SU-DHL-6 (cell line): Measurements from ENCODE around the gene SNX6.

ENCODE experiments used
- H2AFZ ChIP-seq: fragments of 200-600 bp; sonication (generic); 2 replicates; pipeline ENCODE4 v1.6.1; 2014; ENCODE audit warnings: low read depth, mild to moderate bottlenecking, moderate library complexity, mixed read lengths, antibody characterized with exemption, low read length; ENCODE audit not compliant: severe bottlenecking
- H3F3A ChIP-seq: fragments of 200-600 bp; shearing (Covaris generic); 2 replicates; pipeline ENCODE4 v1.6.0; 2016; ENCODE audit warnings: antibody characterized with exemption, mild to moderate bottlenecking; ENCODE audit not compliant: insufficient read depth
- H3K27ac ChIP-seq: fragments of 200-600 bp; sonication (generic); 2 replicates; pipeline ENCODE4 v1.5.1; 2016; ENCODE audit warnings: low read depth, mild to moderate bottlenecking, low read length, moderate library complexity, mixed read lengths
- H3K27me3 ChIP-seq: fragments of 200-600 bp; sonication (generic), shearing (Covaris generic); 2 replicates; pipeline ENCODE4 v1.6.0; 2014; ENCODE audit warnings: mild to moderate bottlenecking, low read length
- H3K36me3 ChIP-seq: fragments of 200-600 bp; sonication (generic); 2 replicates; pipeline ENCODE4 v1.6.1; 2014; ENCODE audit warnings: mild to moderate bottlenecking, low read length, mixed read lengths
- H3K4me2 ChIP-seq: fragments of 300-600, 200-600 bp; shearing (Covaris generic), sonication (generic); 2 replicates; pipeline ENCODE4 v1.6.0; 2014; ENCODE audit warnings: low read length, low read depth, mild to moderate bottlenecking; ENCODE audit not compliant: poor library complexity, severe bottlenecking
- H3K4me3 ChIP-seq: fragments of 200-600 bp; sonication (generic); 2 replicates; pipeline ENCODE4 v1.5.1; 2014; ENCODE audit warnings: antibody characterized with exemption, low read length, mild to moderate bottlenecking, mixed read lengths; ENCODE audit not compliant: insufficient read depth, poor library complexity, severe bottlenecking
- H3K79me2 ChIP-seq: fragments of 200-600 bp; sonication (generic); 2 replicates; pipeline ENCODE4 v1.6.1; 2014; ENCODE audit warnings: mild to moderate bottlenecking, low read length, moderate library complexity; ENCODE audit not compliant: insufficient read depth
- H3K9ac ChIP-seq: fragments of 200-600 bp; sonication (generic); 2 replicates; pipeline ENCODE4 v1.7.0; 2014; ENCODE audit warnings: mild to moderate bottlenecking, low read length
- H3K9me2 ChIP-seq: fragments of 200-600 bp; sonication (generic); replicated peaks from 2 replicates; pipeline ENCODE4 v1.6.1; 2014; ENCODE audit warnings: low read length; ENCODE audit not compliant: insufficient read depth
- H3K9me3 ChIP-seq: fragments of 200-600 bp; sonication (generic); 2 replicates; pipeline ENCODE4 v1.6.1; 2014; ENCODE audit warnings: low read length, mixed read lengths; ENCODE audit not compliant: insufficient read depth
- H4K20me1 ChIP-seq: fragments of 200-600 bp; sonication (generic); 2 replicates; pipeline ENCODE4 v1.6.1; 2014; ENCODE audit warnings: low read depth, mild to moderate bottlenecking, antibody characterized with exemption, low read length, moderate library complexity, mixed read lengths
- CTCF ChIP-seq: fragments of 200-600 bp; sonication (generic); IDR thresholded peaks from one replicate; pipeline ENCODE4 v1.5.1; 2017; ENCODE audit warnings: antibody characterized with exemption, mild to moderate bottlenecking, low read length, moderate library complexity; ENCODE audit not compliant: insufficient read depth, poor library complexity, severe bottlenecking
- EZH2phosphoT487 ChIP-seq: fragments of 200-600 bp; sonication (generic), shearing (Covaris generic); conservative IDR thresholded peaks from 2 replicates; pipeline ENCODE4 v1.6.1; 2018; ENCODE audit warnings: mild to moderate bottlenecking, antibody characterized with exemption, low read length, moderate library complexity, mixed read lengths

Gene SNX6

GRCh38 chr14:34596891-34597290, 33.1 kb downstream of the SNX6 start:
- no peaks in the 10 kb centered on the region for H3K79me2 ChIP-seq
- no peaks in the 10 kb centered on the region; the same call in 1 of the 2 replicates for H3F3A ChIP-seq
- H3K36me3 ChIP-seq, result peaks cover 17% of the 10 kb centered on the region; the same call in 1 of the 2 replicates
- H3K4me3 ChIP-seq, result no peak overlapping the region
- no peaks in the 10 kb centered on the region for H3K9me2 ChIP-seq
- H4K20me1 ChIP-seq, result no peaks in the 10 kb centered on the region
- TF ChIP-seq CTCF (no peak), EZH2phosphoT487 (no peak)
- H3K9me3 ChIP-seq, result no peaks in the 10 kb centered on the region
- no peaks in the 10 kb centered on the region for H3K27me3 ChIP-seq
- H3K9ac ChIP-seq, result no peak overlapping the region
- H3K27ac ChIP-seq, result no peak overlapping the region
- H2AFZ ChIP-seq, result no peak overlapping the region
- H3K4me2 ChIP-seq, result no peak overlapping the region

- no peaks in the 10 kb centered on the region for H3K9me3 ChIP-seq
- no peaks in the 10 kb centered on the region for H3K9me2 ChIP-seq
- no peaks in the 10 kb centered on the region; the same call in 1 of the 2 replicates for H3F3A ChIP-seq
- no peak overlapping the region for H3K9ac ChIP-seq
- no peaks in the 10 kb centered on the region for H3K27me3 ChIP-seq
- no peak overlapping the region for H2AFZ ChIP-seq
- H3K79me2 ChIP-seq, result no peaks in the 10 kb centered on the region
- H3K4me2 ChIP-seq, result no peak overlapping the region
- H3K36me3 ChIP-seq, result peaks cover 14% of the 10 kb centered on the region; the same call in 1 of the 2 replicates
- H3K4me3 ChIP-seq, result no peak overlapping the region
- H4K20me1 ChIP-seq, result no peaks in the 10 kb centered on the region
- TF ChIP-seq EZH2phosphoT487, result no peak
- TF ChIP-seq CTCF, result no peak
- no peak overlapping the region for H3K27ac ChIP-seq
Measured at GRCh38 chr14:34593740-34594375, 36.1 kb downstream of the SNX6 start.

DNA sequence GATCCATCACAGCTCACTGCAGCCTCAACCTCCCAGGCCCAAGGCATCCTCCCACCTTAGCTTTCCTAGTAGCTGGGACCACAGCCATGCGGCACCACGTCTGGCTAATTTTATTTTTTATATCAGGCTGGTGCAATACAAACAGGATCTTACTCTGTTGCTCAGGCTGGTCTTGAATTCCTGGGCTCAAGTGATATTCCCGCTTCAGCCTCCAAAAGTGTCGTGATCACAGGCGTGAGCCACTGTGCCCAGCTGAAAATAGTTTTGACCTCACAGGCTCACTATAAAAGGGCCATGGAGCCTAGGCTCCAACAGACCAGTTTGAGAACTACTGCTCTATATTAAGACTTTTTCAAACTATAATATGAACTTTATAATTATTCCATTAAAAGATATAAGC, 37.3 kb downstream of the SNX6 start:
- Histone ChIP-seq H3K36me3 (peaks cover 11% of the 10 kb centered on the region; the same call in 1 of the 2 replicates), H2AFZ (no peak overlapping the region)

More for the DNA sequence above, 37.3 kb downstream of the SNX6 start:
- H3K9me3 ChIP-seq, result no peaks in the 10 kb centered on the region
- H3F3A ChIP-seq, result no peaks in the 10 kb centered on the region; the same call in 1 of the 2 replicates
- no peak for TF ChIP-seq EZH2phosphoT487
- no peak for TF ChIP-seq CTCF
- no peak overlapping the region for H3K4me3 ChIP-seq
- H3K27ac ChIP-seq, result no peak overlapping the region
- no peaks in the 10 kb centered on the region for H4K20me1 ChIP-seq
- no peak overlapping the region for H3K9ac ChIP-seq
- no peaks in the 10 kb centered on the region for H3K27me3 ChIP-seq
- H3K79me2 ChIP-seq, result no peaks in the 10 kb centered on the region
- no peak overlapping the region for H3K4me2 ChIP-seq
- H3K9me2 ChIP-seq, result no peaks in the 10 kb centered on the region
